ENCODE data around the gene LRRD1. TPM values are rescaled to one million over a fixed set of nuclear protein-coding genes. Genes with fewer than 3 reads are reported as not detected.
"Not testable (repeated sequence)": the region's sequence is repeated elsewhere in the genome, so short reads cannot be mapped to it uniquely, and the experiment has no call there.

Gene LRRD1
- total RNA-seq, 2 donors from 2014 or later = not detected

DNA sequence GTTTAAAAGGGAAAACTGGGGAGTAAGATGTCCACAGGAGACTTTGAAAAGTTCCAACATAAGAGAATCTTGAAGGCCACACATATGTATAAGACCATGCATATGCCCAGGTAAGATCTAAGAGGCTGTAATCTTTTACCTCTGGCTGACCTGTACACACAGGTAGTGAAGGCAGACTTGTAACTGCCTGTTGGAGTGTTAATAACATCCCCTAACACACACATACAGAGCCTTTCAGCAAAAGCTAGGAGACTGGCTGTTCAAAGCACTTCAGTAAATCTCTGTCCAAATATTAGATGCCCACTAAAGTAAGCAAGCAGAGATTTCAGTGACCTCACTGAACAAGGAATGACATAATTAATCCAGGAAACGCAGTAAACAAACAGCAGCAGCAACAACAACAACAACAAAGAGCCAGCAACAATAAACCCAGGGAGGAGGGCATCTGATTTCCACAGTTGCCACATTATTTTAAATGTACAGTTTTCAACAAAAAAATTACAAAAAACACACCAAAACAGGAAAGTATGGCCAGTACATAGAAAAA, 59.7 kb downstream of the LRRD1 start:
- Histone ChIP-seq H3K4me1 (peaks cover 7% of the 10 kb centered on the region), H3K27me3 (no peaks in the 10 kb centered on the region), H3K4me3 (no peak overlapping the region), H3K36me3 (replicated peaks in 1 of 2; ENCODE audit: insufficient read depth in 1 of 2, low read depth in 2 of 2) (peaks cover 0 to 9% of the 10 kb centered on the region in 2 donors), H3K27ac (no peak overlapping the region), H3K9me3 (no peaks in the 10 kb centered on the region)
- ATAC-seq (no peak), DNase-seq (no peak)
- intact Hi-C loops (cut with DNase I) = no loop called here
- WGBS, 2 donors = 88% methylated on average over 1 of the region's 1 CpG
- TF ChIP-seq POLR2A (IDR thresholded peaks at IDR 0.05) (no peak), CTCF (IDR thresholded peaks at IDR 0.05) (no peak)

GRCh38 chr7:92116949-92117348, 62.0 kb downstream of the LRRD1 start:
- intact Hi-C loops (cut with DNase I) = no loop called here
- TF ChIP-seq CTCF (IDR thresholded peaks at IDR 0.05) (no peak), POLR2A (IDR thresholded peaks at IDR 0.05) (no peak)
- no peak overlapping the region for H3K27ac ChIP-seq
- H3K27me3 ChIP-seq = no peaks in the 10 kb centered on the region
- 36 to 44% methylated on average over 3 of the region's 3 CpGs for WGBS, 2 donors
- H3K4me3 ChIP-seq = no peak overlapping the region
- DNase-seq = no peak
- peaks cover 0 to 3% of the 10 kb centered on the region in 2 donors for H3K36me3 ChIP-seq (replicated peaks in 1 of 2; ENCODE audit: insufficient read depth in 1 of 2, low read depth in 2 of 2)
- peaks cover 7% of the 10 kb centered on the region for H3K4me1 ChIP-seq
- peak; percentile 55 for ATAC-seq
- no peaks in the 10 kb centered on the region for H3K9me3 ChIP-seq

- Histone ChIP-seq H3K36me3 (replicated peaks in 1 of 2; ENCODE audit: insufficient read depth in 1 of 2, low read depth in 2 of 2) (peaks cover 0 to 3% of the 10 kb centered on the region in 2 donors), H3K4me3 (no peak overlapping the region), H3K9me3 (no peaks in the 10 kb centered on the region), H3K27me3 (no peaks in the 10 kb centered on the region), H3K4me1 (peaks cover 7% of the 10 kb centered on the region), H3K27ac (no peak overlapping the region)
- WGBS, 2 donors = 91% methylated on average over 5 of the region's 5 CpGs
- no peak for DNase-seq
- intact Hi-C loops (cut with DNase I) = no loop called here
- no peak for TF ChIP-seq POLR2A (IDR thresholded peaks at IDR 0.05)
- TF ChIP-seq CTCF (IDR thresholded peaks at IDR 0.05) = no peak
- ATAC-seq = no peak
Measured at GRCh38 chr7:92115821-92116220, 63.1 kb downstream of the LRRD1 start.

DNA sequence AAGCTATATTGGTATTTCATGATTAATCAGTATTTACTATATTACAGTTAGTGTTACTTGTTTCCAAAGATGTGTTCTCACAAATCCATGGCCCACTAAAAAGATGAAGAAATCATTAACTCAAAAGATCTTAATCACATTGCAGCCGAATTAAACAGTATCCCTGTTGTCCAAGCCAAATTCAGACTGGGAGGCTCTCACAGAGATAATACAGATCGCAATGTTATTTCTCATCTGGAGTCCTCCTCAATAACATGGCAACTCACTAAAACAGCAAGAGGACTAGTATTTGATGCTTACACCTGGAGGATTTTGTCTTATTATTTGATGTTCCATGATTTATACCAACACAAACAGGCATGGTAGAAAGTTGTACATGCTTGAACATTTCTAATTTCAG, 68.1 kb downstream of the LRRD1 start:
- intact Hi-C loops (cut with DNase I) = no loop called here
- Histone ChIP-seq H3K4me3 (no peak overlapping the region), H3K9me3 (no peaks in the 10 kb centered on the region), H3K27me3 (no peaks in the 10 kb centered on the region), H3K36me3 (replicated peaks in 1 of 2; ENCODE audit: insufficient read depth in 1 of 2, low read depth in 2 of 2) (peaks cover 4 to 6% of the 10 kb centered on the region in 2 donors), H3K27ac (no peak overlapping the region), H3K4me1 (no peaks in the 10 kb centered on the region)
- 52 to 64% methylated on average over 2 of the region's 2 CpGs for WGBS, 2 donors
- no peak for TF ChIP-seq CTCF (IDR thresholded peaks at IDR 0.05)
- TF ChIP-seq POLR2A (IDR thresholded peaks at IDR 0.05) = no peak
- DNase-seq (no peak), ATAC-seq (no peak)

DNA sequence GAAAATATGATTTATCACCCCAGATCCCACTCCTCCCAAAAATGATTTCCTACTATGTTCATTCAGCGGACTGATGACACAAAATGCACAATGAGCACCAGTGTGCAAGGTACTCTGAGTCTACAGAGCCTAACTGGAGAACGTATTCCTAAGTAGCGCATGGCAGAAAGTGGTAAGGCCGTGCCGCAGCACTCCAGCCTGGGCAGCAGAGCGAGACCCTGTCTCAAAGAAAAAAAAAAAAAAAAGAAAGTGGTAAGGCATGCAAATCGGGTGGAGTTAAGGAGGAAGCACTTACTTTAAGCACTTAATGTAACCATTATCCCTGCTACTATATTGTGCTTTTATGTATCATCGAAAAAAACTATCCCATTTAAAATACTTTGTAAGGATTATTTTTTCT, 70.1 kb downstream of the LRRD1 start:
- H3K4me3 ChIP-seq = no peak overlapping the region
- peaks cover 5 to 6% of the 10 kb centered on the region in 2 donors for H3K36me3 ChIP-seq (replicated peaks in 1 of 2; ENCODE audit: insufficient read depth in 1 of 2, low read depth in 2 of 2)
- no peak for ATAC-seq
- no peak for TF ChIP-seq CTCF (IDR thresholded peaks at IDR 0.05)
- TF ChIP-seq POLR2A (IDR thresholded peaks at IDR 0.05) = no peak
- no peaks in the 10 kb centered on the region for H3K4me1 ChIP-seq
- H3K27me3 ChIP-seq = no peaks in the 10 kb centered on the region
- WGBS, 2 donors = 95 to 96% methylated on average over 8 of the region's 8 CpGs
- no peak overlapping the region for H3K27ac ChIP-seq
- intact Hi-C loops (cut with DNase I) = no loop called here
- no peak for DNase-seq
- H3K9me3 ChIP-seq = no peaks in the 10 kb centered on the region

- H3K36me3 ChIP-seq (replicated peaks in 1 of 2; ENCODE audit: insufficient read depth in 1 of 2, low read depth in 2 of 2) = peaks cover 0 to 29% of the 10 kb centered on the region in 2 donors
- intact Hi-C loops (cut with DNase I); H3K4me3 ChIP-seq; H3K4me1 ChIP-seq; H3K27me3 ChIP-seq; H3K27ac ChIP-seq; DNase-seq; H3K9me3 ChIP-seq; ATAC-seq: not testable (repeated sequence)
- WGBS, 2 donors = 96 to 100% methylated on average over 5 of the region's 5 CpGs
Measured at GRCh38 chr7:92102862-92103261, 76.1 kb downstream of the LRRD1 start.

Measured in body of pancreas (tissue), 4 donors.